HS-27A (cell line): ENCODE data around the gene RASAL1.

ENCODE experiments used
- DNase-seq: peaks from one replicate; pipeline ENCODE4 v3.0.0-alpha.2; 2012; ENCODE audit warnings: low read depth, missing footprints

The RASAL1 gene

DNA sequence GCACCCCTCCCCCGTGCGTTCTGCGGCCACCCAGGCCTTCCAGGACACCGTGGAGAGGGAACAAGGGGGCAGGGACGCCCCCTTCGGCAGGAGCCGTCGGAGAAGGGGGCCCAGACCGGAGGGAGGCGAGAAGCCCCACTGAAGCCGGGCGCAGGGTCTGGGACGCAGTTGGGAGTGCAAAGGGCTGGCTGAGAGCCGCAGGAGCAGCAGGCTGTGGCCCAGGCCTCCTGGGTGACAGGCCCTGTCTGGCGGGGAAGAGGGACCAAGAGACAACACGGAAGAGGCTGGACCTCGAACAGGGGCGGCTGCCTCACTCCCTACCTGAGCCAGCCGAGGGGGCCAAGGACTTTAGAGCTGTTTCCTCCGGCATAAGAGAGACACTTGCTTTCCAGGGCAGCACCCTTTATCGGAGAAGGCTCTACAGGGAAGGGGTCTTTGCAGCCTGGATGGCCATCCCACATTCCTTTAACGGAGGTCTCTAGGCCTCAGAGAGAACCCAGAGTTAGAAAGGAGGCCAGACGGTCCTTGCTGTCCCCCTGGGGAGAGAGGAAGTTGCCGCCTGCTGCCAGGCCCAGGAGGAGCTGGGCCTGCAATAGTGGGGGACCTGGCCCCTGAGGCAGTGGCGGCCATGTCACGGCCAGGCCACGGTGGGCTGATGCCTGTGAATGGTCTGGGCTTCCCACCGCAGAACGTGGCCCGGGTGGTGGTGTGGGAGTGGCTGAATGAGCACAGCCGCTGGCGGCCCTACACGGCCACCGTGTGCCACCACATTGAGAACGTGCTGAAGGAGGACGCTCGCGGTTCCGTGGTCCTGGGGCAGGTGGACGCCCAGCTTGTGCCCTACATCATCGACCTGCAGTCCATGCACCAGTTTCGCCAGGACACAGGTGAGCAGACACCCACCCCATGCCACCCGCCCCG lies 77.7 kb downstream of the RASAL1 start:
- no peak for DNase-seq

DNA sequence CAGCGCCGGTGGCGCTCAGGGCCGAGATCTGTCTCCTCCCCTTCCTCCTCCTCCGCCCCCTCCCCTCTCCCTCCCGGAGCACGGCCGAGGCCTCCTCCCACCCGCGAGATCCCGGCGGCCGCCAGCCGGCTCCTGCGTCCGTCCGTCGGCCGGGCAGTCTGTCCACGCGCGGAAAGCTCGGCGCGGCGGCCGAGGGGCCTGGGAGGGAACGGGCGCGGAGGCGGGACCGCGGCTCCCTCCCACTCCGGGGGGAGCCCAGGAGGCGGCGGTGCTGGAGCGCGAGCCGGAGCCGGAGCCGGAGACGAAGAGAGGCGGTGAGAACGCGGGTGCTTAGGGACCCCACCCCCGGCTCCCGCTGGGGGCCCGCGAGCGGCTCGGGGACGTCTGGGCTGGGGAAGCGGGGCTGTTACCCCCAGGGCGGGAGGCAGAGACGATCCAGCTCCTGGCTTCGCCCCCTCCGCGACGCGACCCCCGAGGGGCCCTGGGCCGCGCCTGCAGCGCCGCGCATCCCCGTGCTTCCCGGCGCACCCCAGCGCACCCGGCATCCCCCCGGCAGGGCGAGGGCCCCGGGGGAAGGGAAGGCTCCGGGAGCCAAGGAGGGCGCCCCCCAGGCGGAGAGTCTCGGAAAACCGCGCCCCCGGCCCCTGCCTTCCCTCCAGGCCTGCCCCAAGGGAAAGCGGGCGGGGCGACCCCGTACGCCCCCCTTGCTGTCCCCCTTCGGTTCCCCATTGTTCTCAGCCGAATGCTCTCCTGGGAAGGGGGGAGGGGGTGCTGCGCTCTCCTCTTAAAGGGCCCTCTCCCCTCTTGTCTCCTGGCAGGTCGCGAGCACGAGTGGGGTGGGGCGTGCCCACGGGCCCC lies 78.7 kb downstream of the RASAL1 start, which contains the start of gene DTX1:
Gene DTX1 (plus strand): TSS at position 100 of the 858 bp plus-strand sequence. CDS start 1,463 bp downstream, outside the sequence.
- no peak for DNase-seq

DNA sequence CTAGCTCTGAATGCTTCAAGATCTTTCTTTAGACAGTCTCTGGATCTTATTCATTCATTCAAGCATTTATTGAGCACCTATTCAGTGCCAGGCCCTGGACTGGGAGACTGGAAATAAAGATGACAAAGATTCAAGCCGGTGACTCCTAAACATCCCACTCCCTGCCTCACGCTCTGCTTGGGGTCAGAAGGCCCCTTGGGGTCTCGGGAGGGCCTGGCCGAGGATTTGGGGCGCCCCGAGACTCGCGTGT lies 79.3 kb downstream of the RASAL1 start:
- no peak for DNase-seq

DNA sequence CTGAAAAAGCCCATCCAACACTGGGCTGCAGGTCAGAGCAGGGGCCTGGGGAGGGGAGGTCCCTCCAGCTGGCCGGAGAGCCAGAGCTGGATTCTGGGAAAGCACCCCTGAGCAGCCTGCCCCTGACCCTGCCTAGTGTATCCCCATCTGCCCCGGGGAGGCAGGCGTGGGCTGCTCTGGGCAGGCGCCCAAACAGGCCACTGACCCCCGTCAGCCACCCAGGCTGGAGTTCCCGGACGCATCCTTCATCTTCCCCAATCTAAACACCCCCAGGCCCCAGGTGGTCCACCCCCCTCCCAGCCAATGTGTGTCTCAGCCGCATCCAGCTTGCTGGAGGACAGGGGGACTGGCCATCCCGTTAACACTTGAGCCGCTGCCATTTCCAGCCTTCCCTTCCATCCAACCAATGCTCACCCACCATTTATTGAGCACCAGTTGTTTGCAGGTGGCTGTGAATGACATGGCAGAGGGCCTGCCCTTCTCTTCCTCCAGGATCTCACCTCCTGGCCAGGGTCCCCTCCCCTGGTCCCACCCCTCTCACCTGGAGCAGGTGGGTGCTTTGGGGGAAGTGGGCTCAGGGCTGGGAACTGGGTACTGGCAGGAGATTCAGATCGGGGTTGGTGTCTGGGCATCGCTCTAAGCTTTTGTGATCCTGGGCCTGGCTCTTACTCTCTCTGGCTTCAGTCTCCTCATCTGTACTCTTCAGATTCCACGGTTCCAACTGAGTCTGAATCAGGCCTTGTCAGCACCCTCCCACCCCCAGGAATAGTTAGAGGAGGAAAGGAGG lies 79.8 kb downstream of the RASAL1 start:
- DNase-seq: no peak

DNA sequence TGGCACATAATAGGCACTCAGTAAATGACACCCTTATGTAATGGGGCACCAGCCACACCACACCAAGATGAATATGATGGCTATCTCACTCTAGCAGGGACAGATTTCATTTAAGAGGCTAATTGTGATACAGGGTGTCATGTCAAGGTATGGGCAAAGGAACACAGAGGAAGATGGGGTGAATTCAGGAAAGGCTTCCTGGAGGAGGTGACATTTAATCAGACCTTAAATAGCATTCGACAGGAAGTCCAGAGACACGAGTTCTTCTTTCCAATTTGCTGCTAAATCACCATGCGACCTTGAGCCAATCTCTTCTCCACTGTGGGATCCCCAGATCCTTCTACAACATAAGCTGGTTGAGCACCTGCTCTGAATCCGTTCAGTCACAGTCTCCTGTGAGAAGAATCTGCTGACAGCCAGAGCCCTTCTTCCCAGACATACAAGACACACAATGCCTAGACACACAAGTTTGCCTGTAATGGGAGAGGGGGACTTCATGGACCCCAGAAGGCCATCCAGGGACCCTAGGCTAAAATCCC lies 80.5 kb downstream of the RASAL1 start:
- no peak for DNase-seq

DNA sequence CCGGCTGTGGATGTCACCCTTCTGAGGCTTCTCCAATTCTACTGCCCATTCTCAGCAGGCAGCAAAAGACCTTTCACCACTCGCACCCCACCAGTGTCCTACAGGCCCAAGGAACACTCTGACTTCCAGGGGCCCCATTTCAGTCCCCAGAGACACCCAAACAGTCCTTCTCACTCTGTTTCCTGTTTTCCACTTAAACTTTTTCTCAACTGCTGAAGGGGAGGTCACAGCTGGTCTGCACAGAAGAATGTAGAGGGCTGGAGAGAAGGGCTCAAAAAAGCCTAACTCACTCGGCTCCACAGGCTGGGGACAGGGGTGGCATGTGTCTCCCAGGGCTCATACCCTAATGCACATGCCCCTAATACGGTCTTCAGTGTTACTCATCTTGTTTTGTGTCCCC lies 83.2 kb downstream of the RASAL1 start:
- no peak for DNase-seq

DNA sequence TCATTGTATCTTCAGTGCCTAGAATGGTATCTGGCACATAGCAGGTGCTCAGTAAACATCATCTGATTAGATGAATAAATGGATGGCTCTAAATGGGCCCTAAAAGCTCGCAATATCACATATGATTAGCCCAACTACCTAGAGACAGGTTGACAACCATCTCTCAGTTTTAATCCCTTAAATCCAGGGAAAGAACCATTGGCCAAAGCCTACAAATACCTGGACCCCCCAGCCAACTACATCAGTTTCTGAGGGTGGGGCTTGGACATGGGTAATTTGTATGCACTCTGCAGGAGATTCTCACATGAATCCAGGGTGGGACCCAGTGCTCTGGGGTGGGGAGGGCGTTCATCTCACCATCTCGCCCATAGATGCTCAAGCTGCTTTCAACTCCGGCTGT lies 83.8 kb downstream of the RASAL1 start:
- no peak for DNase-seq

DNA sequence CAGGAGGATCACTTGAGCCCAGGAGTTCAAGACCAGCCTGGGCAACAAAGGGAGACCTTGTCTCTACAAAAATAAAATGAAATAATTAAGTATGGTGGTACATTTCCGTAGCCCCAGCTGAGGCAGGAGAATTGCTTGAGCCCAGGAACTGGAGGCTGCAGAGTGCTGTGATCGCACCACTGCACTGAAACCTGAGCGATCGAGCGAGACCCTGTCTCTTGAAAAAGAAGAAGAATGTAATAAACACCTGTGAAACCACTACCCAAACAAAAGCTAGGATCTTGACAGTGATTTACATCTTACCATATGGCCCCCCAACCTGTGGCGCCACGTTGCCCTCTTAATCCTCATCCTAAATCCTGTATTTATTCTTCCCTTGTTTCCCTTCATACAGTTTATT lies 84.8 kb downstream of the RASAL1 start:
- DNase-seq: no peak

DNA sequence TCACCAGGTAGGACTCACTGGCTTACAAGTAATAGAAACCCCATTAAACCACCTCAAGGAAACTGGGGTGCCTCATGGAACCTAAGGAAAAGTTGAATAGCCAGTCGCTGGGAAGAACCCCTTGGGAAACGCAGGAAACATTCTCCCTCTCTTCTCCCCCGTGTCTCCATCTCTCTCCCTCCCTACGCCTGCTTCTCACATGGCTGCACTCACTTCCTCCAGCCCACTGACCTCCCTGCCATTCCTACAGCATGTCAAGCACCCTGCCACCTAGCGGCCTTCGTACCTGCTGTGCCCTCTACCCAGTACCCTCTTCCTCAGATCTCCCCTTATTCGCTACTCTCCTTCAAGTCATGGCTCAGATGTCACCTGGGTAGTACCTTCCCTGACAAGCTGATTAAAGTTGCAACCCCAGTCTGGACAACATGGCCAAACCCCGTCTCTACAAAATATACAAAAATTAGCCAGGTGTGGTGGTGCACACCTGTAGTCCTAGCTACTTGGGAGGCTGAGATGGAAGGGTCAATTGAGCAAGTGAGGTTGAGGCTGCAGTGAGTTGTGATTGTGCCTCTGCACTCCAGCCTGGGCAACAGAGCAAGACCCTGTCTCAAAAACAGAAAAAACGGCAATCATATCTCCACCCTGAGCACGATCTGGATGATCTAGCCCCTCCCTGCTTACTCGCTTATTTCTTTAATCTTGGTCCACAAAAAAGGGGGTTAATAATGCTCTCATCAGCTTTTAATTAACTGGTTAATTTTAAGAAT lies 85.4 kb downstream of the RASAL1 start:
- DNase-seq: no peak
